Thoracic aorta (tissue), 2 donors: ENCODE measurements around the gene THAP7. TPM values are rescaled to one million over a fixed set of nuclear protein-coding genes. Genes with fewer than 3 reads are reported as not detected.
A peak's percentile ranks its signal among the peaks of the same experiment; 100 is the strongest.

Source experiments
- ATAC-seq: fragments of 150-250 bp; one replicate; pipeline ENCODE4 v1.8.0; 2017; ENCODE audit warnings: low read depth; ENCODE audit not compliant: insufficient number of reproducible peaks, low FRiP score
- DNase-seq: peaks from one replicate; pipeline ENCODE4 v3.0.0-alpha.2; 2020; ENCODE audit warnings: low spot score
- H3K27ac ChIP-seq, 2 donors: fragments of 200-600 bp; sonication (generic); 1 replicate in 1 of 2; 2 replicates in 1 of 2; pipeline ENCODE4 v1.5.1; 2016; ENCODE audit warnings: mild to moderate bottlenecking in 2 of 2, moderate library complexity in 2 of 2
- H3K27me3 ChIP-seq: fragments of 200-600 bp; sonication (generic); replicated peaks from 2 replicates; pipeline ENCODE4 v1.6.0; 2016; ENCODE audit warnings: mild to moderate bottlenecking; ENCODE audit not compliant: insufficient read depth
- H3K36me3 ChIP-seq: fragments of 200-600 bp; sonication (generic); one replicate; pipeline ENCODE4 v1.5.1; 2016
- H3K4me1 ChIP-seq, 2 donors: fragments of 200-600 bp; sonication (generic); 1 replicate in 1 of 2; 2 replicates in 1 of 2; pipeline versions ENCODE4 v1.5.1 to v1.6.0; 2016; ENCODE audit warnings: low read depth in 2 of 2, mild to moderate bottlenecking in 1 of 2; ENCODE audit not compliant: control insufficient read depth in 1 of 2
- H3K4me3 ChIP-seq: fragments of 200-600 bp; sonication (generic); 2 replicates; pipeline ENCODE4 v1.5.1; 2016; ENCODE audit warnings: mild to moderate bottlenecking
- H3K9me3 ChIP-seq: fragments of 200-600 bp; sonication (generic); 2 replicates; pipeline ENCODE4 v1.5.1; 2016
- CTCF ChIP-seq: fragments of 200-600 bp; sonication (generic); IDR thresholded peaks from one replicate; pipeline ENCODE4 v1.5.1; 2019; ENCODE audit warnings: antibody characterized with exemption
- total RNA-seq, 2 donors: library from RNA; depleted of rRNA; stranded (reverse); fragments of >200 nt; gene quantifications; one replicate each; pipeline versions ENCODE4 v1.1.0 to v1.2.3, GENCODE V29; 2016

THAP7 gene
- total RNA-seq, 2 donors from 2014 or later = 38.3 to 60.0 TPM

DNA sequence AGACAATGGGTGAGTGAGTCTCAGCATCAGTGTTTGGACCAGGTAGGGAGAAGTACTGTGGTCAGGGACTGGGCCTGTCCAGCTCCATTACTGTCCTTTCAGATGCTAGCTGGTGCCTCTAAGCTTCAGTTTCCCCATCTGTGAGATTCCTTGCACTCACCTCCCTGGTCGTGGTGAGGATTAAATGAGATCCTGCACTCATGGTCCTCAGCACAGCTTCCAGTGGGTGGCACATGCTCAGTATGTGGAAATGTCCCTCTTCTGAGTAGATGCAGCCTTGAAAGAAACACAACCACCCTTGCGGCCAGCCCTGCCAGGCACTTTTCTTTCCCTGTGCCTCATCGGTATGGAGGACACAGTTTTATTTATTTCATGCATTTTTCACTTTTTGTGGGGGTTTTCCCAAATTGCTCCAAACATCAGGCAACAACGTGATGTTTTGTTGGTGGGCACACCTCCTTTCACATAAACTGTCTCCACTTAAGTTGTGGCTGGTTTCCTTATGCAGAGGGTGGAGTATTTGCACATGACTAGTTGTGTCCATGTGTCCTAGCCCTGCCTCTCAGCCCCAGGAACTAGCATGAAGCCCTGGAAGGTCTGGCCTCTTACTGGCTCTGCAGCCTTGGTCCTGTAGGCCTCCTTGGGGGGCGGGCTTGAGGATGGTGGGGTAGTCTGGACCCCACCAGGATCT is 18.7 kb downstream of the THAP7 start:
- TF ChIP-seq CTCF = no peak
- DNase-seq (no peak), ATAC-seq (no peak)
- peak overlapping the region; percentile 85 for H3K4me3 ChIP-seq
- H3K36me3 ChIP-seq = peaks cover 8% of the 10 kb centered on the region
- peaks cover 12 to 33% of the 10 kb centered on the region in 2 donors for H3K4me1 ChIP-seq
- no peak overlapping the region for H3K27ac ChIP-seq
- peaks cover 7% of the 10 kb centered on the region for H3K9me3 ChIP-seq
- H3K27me3 ChIP-seq = no peaks in the 10 kb centered on the region

DNA sequence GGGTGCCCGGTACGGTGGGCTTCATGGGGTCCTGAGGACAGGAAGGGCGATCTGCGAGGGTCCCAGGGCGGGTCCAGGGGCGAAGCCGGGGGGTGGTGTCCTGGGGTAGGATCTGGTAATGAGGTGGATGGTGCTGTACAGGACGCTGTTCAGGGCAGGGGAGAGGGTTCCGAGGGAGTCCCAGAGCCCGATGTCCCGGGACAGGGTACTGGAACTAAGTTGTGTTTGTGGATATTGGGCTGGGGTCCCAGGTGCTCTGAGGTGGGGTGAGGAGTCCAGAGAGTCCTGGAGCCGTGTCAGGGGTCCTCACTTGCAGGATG is 19.4 kb downstream of the THAP7 start:
- Histone ChIP-seq H3K9me3 (peaks cover 7% of the 10 kb centered on the region), H3K27ac (peak overlapping the region; percentile 20 to 77)
- peak; percentile 8 for ATAC-seq

GRCh38 chr22:20981787-20982562 is 19.9 kb downstream of the THAP7 start, which contains the start of gene LZTR1:
TSS of gene LZTR1 (plus strand) at chr22:20982297. CDS start at chr22:20982372, 75 bp downstream.
- peak within 1 kb of the TSS; percentile 77 to 78 for H3K27ac ChIP-seq
- H3K4me3 ChIP-seq = peak within 1 kb of the TSS; percentile 85
- no peak for DNase-seq
- no peaks in the 10 kb centered on the region for H3K36me3 ChIP-seq
- peaks cover 7% of the 10 kb centered on the region for H3K9me3 ChIP-seq
- ATAC-seq = peak; percentile 73
- TF ChIP-seq CTCF = peak; percentile 44
- H3K27me3 ChIP-seq = no peaks in the 10 kb centered on the region
- peaks cover 12 to 33% of the 10 kb centered on the region in 2 donors for H3K4me1 ChIP-seq

More for the DNA sequence above, 19.4 kb downstream of the THAP7 start:
- no peak for TF ChIP-seq CTCF
- Histone ChIP-seq H3K4me1 (peaks cover 12 to 33% of the 10 kb centered on the region in 2 donors), H3K27me3 (no peaks in the 10 kb centered on the region), H3K36me3 (peaks cover 3% of the 10 kb centered on the region), H3K4me3 (peak overlapping the region; percentile 85)
- DNase-seq = no peak

DNA sequence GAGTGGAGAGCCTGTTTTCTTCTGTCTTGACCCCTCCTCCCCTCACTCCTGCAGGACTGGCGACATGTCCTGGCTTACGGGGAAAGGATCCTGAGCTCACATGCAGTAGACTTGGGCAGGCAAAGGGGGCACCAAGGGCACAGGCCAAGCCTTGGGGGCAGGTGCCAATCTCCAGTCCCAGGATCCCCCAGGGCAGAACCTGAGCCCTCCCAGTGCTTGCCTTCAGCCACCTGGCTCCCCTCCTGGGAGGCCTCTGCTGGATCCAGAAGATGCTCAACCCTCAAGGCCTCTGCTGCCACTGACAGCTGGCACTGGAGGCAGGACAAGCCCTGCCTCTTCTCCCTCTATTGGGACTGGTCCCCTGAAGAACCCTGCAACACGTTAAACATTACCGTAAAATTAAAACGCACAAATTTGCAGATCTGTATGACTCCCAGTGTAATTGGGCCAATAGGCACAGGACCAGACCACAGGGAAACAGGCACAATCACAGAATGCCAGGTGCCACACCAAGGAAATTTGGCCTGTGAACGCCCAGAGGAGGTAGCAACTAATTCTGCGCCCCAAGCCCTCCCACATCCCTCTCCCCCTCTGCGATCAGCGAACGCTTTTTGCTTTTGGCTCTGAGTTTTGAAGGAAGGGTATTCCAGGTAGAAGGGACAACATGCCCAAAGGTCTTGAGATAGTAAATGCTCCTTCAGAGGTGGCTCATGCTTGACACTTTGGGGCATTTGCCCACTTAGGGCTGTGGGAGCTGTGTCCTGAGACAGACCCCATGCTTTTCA is 20.8 kb downstream of the THAP7 start:
- peaks cover 12 to 33% of the 10 kb centered on the region in 2 donors for H3K4me1 ChIP-seq
- no peaks in the 10 kb centered on the region for H3K27me3 ChIP-seq
- ATAC-seq (no peak), DNase-seq (no peak)
- H3K36me3 ChIP-seq = no peaks in the 10 kb centered on the region
- TF ChIP-seq CTCF = no peak
- peak overlapping the region; percentile 77 to 78 for H3K27ac ChIP-seq
- H3K9me3 ChIP-seq = peaks cover 7% of the 10 kb centered on the region
- H3K4me3 ChIP-seq = peak overlapping the region; percentile 85

DNA sequence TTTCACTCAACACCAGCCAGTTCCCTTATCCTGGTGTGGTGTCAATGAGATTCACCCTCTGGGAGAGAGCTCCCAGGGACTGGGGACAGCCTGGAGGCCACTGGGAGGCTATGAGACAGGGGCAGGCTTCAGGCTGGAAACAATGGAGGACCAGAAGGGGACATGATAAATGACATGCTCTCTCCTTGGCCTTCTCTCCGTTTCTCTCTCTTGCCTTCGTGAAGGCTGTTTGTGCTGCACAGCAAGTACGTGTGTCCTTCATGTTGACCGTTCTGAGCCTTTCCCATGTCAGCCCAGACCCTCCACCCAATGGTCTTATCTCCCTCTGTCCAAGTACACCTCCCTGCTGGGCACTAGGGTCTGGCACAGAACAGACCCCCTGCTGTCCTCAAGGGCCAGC is 21.4 kb downstream of the THAP7 start:
- no peak overlapping the region for H3K4me3 ChIP-seq
- H3K36me3 ChIP-seq = no peaks in the 10 kb centered on the region
- H3K27ac ChIP-seq = no peak overlapping the region
- no peaks in the 10 kb centered on the region for H3K27me3 ChIP-seq
- no peak for TF ChIP-seq CTCF
- peaks cover 12 to 33% of the 10 kb centered on the region in 2 donors for H3K4me1 ChIP-seq
- peaks cover 7% of the 10 kb centered on the region for H3K9me3 ChIP-seq
- ATAC-seq (no peak), DNase-seq (no peak)
